GM18909 (cell line): ENCODE results near the gene KLK4.
"Not testable (repeated sequence)": the region's sequence is repeated elsewhere in the genome, so short reads cannot be mapped to it uniquely, and the experiment has no call there.

Experiments used
- ATAC-seq: cut with Tn5 transposase; IDR thresholded peaks from one replicate; pipeline ENCODE4 v1.9.1; 2021; ENCODE audit warnings: mild to moderate bottlenecking; ENCODE audit not compliant: unreplicated experiment, poor library complexity

Gene KLK4

DNA sequence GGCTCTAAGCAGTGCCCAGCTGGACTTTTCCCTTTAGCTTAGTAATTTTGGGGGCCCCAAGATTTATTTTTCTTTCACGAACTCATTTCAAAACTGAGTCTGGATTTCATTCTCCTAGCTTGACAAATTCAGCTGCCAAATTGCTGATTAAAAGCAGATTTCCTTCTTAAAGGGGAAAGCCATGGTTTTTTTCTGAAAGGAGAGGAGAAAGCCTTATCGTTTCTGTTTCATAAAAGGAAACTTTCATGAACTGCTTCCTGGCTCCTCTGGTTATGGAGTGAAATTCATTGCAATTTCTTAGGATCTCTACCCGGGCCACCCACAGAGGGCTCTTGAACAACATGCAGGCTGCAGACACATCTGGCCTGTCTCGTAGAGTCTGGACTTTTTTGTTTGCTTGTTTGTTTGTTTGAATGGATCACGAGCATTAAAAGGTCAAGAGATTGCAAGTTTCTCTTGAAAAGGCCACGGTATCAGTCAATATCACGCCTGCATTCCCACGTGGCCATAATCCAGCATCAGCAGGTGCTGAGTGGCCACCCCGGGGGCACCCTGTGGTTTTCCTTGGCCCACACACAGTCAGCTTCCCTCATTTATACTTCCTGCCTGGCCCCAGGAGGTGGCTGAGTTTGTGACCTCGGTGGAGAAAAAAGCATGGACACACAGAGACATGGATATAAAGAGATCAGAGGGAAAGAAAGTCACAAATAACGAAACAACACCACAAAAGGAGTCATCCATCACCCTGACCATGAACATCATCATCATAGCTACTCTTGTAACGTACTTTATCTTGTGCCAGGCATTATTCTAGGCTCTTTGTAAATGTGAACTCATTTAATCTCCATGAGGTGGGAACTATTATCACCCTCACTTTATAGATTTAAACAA is 10.5 kb upstream of the KLK4 start:
- ATAC-seq: no peak

DNA sequence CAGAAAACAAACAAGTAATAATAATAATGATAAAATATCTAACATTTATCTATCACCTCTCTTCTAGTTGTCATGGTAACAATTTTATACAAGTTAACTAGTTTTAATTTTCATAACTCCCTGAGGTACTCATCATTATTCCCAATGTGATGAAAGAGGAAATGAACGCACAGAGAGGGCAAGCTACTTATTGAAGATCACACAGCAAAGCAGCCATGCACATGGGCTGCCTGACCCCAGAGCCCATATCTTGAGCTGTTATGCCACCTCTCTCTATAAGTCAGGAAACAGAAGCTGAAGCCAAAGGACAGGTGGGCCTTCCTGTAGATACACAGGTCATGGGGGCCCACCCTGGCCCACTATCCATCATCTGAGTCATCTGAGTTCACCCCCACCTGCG is 4.9 kb upstream of the KLK4 start:
- no peak for ATAC-seq

DNA sequence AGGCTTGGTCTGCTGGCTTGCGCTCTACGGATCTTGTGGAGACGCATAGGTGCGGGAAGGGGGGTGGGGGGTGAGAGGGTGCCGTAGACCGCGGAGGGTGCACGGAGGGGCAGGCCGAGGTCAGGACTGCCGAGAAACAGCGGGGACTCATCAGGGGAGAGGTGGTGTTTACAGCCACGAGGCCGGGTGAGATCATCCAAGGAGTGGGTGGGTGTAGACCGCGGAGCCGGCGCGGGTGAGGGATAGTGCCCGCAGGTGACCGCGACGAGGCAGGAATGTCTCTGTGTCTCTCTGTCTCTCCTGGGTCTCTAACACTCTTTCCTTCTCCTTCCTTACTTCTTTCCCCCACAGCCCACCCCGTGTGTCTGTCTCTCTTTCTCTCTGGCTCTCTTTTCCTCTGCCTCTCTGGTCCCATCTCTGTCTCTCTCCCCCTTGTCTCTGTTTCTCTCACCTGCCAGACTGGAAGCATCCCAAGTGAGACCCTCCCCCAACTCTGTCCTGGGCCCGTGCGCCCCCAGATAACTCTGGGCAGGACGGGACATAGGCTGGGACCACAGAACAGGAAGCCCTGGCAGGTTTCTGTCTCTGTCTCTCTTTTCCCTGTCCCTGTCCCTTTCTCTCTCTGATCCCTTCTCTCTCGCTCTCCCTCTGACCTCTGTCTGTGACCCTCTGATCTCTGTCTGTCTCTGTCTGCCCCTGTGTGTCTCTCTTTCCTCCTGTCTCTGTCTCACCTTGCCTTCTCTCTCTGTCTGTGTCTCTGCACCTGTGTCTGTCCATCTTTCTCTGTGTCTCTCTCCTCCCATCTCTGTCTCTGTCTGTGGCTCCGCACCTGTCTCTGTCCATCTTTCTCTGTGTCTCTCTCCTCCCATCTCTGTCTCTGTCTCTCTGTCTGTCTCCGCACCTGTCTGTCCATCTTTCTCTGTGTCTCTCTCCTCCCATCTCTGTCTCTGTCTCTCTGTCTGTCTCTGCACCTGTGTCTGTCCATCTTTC is 1.8 kb upstream of the KLK4 start:
- no peak for ATAC-seq

- no peak for ATAC-seq
Measured at GRCh38 chr19:50912102-50912599, 956 bp upstream of the KLK4 start.

DNA sequence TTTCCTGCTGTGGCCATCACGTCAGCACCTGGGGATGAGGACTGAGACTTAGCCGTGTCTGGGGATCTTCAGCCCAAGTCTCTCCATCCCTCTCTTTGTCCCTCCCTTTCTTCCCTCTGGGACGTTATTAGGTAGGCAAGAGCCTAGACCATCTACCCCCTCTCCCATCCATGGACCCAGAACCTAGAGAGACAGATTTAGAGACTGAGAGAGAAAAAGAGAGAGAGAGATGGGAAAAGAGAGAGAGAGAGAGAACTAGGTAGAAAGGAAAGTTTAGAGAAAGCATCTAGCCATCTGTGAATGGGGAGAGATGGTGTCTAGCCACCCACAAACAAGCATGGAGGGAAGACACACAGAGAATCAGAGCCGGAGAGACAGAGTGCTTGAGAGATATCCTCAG is 473 bp downstream of the KLK4 start:
- ATAC-seq: no peak

DNA sequence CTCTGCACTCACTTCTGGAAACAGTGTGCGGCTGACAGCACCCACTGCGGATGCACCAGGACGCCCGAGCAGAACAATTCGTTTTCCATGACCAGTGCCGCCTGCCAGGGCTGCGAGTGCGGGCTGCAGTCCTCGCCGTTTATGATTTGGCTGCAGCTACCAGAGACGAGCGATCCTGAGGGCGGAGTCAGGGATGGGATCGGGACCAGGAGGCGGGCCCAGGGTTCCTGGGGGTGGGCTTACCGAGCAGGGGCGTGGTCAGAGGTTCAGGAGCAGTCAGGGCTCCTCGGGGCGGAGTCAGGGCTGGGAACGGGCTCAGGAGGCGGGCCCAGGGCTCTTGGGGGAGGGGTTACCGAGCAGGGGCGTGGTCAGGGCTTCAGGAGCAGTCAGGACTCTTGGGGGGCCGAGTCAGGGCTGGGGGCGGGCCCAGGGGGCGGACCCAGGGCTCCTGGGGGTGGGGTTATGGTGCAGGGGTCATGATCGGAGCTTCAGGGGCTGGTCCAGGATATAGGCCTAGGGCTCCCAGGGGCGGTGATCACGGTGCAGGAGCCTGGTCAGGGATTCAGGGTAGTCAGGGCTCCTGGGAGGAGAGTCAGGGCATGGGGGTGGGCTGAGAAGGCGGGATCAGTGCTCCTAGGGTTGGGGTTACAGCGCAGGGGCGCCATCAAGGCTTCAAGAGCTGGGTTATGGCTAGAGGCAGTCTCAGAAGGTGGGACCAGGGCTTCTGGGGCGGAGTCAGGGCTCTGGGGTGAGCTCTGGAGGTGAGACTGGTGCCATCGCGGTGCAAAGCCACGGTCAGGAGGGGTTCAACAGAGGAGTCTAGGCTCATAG is 1.7 kb downstream of the KLK4 start:
- ATAC-seq: peak; percentile 58

GRCh38 chr19:50908336-50908735 is 2.9 kb downstream of the KLK4 start:
- ATAC-seq: no peak

GRCh38 chr19:50906217-50906616 is 5.0 kb downstream of the KLK4 start:
- ATAC-seq: no peak

- ATAC-seq: no peak
Measured at GRCh38 chr19:50902640-50903039, 8.6 kb downstream of the KLK4 start.

DNA sequence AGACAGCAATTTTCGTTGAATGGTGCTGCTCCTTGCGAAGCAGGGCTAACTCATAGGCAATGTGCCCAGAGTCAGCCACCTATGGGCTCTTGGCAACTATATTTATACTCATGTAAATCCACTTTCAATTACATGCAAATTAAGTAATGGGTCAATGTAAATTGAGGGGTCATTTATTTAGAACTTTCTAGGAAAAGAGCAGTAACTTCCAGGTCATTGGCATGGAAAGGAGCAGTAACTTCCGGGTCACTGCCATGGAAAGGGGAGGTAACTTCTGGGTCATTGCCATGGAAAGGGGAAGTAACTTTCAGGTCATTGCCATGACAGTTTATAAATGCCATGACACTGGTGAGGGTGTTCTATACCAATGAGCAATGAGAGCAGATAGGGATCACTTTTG is 11.6 kb downstream of the KLK4 start:
- ATAC-seq: no peak

DNA sequence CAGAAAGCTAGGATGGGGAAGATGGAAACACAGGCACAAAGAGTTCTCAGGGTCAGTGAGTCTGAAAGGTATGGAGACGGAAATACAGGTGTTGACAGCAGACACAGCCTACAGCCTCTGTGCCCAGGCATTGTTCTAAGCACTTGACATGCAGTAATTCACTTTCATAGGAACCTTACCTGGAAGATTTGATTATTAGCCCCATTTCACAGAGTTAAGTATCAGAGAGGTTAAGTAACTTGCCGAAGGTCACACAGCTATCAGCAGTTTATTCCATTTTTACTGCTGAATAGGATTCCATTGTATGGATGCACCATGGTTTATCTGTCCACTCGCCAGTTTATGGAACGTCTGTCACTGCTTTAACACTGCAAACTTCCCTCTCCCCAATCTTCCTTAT is 13.2 kb downstream of the KLK4 start:
- ATAC-seq: no peak

DNA sequence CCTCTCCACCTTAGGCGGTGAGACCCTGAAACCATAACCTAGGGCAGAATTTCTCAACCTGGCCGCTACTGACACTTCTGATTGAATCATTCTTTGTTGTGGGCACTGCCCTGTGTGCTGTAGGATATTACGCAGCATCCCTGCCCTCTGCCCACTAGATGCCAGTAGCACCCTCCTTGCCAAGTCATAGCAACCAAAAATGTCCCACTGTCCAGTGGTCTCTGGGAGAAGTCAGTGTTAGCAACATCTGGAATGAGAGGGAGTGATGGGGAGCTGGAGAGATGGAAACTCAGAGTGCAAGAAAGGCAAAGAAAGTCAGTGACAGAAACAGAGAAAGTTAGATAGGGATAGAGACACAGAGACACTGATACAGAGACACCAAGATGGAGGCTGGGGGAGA is 13.6 kb downstream of the KLK4 start:
- ATAC-seq: no peak

- peak; percentile 27 for ATAC-seq
Measured at GRCh38 chr19:50897191-50897607, 14.0 kb downstream of the KLK4 start.

- peak; percentile 83 for ATAC-seq
Measured at GRCh38 chr19:50896591-50897190, 14.5 kb downstream of the KLK4 start.

DNA sequence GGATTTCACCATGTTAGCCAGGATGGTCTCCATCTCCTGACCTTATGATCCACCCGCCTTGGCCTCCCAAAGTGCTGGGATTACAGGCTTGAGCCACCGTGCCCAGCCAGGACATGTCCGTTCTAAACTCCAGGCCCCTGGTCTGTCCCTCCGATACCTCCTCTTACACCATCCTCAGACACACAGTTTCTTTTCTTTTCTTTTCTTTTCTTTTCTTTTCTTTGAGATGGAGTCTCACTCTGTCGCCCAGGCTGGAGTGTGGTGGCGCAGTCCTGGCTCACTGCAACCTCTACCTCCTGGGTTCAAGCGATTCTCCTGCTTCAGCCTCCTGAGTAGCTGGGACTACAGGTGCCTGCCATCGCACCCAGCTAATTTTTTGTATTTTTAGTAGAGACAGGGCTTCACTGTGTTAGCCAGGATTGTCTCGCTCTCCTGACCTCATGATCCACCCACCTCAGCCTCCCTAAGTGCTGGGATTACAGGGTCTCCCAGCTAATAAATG is 15.1 kb downstream of the KLK4 start:
- ATAC-seq: not testable (repeated sequence)

DNA sequence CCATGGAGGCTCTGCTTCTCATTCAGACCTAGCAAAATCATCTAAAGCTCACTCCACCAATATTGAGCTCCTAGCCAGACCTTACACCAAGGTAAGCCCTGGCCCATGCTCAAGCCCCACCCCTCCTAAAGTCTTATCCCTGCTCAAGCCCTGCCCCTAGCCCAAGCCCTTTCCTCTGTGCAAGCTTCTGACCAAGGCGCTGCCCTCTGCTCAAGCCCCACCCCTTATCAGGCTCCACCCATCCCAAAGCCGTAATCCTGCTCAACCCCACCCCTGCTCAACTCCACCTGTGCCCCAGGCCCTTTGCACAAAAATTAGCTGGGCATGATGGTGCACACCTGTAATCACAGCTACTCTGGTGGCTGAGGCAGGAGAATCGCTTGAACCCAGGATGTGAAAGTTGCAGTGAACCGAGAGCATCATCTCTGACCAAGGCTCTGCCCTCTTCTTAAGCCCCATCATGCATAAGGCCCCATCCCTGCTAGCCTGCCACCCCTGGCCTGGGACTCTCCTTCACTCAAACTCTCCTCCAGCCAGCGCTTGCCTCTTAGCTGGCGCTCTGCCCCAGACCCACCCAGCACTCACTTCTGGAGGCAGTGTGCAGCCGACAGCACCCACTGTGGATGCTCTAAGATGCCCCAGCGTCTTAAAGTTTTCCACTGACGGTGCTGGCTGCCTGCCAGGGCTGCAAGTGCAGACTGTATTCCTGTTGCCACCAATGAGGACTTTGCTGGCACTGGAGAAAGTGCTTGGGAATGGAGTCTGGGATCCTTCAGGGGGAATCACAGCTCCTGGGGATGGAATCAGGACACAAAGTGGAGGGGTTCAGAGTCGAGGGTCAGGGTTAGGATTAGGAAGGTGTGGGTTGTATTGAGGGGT is 16.5 kb downstream of the KLK4 start:
- no peak for ATAC-seq

GRCh38 chr19:50893047-50893736 is 18.0 kb downstream of the KLK4 start:
- no peak for ATAC-seq

GRCh38 chr19:50891253-50891625 is 20.0 kb downstream of the KLK4 start:
- ATAC-seq: no peak
